22Rv1 (cell line): ENCODE results near the gene CAMTA1.

Experiments
- H3K27ac ChIP-seq: fragments of 450-650 bp; 2 replicates; pipeline ENCODE4 v1.5.1; 2017
- CTCF ChIP-seq: fragments of 450-650 bp; IDR thresholded peaks from 2 replicates; pipeline ENCODE4 v1.5.1; 2017; ENCODE audit warnings: mild to moderate bottlenecking
- ZFX ChIP-seq: fragments of 450-650 bp; IDR thresholded peaks from 2 replicates; pipeline ENCODE4 v1.6.1; 2017; ENCODE audit warnings: antibody characterized with exemption, borderline replicate concordance

Gene CAMTA1

GRCh38 chr1:6991266-6991665, 206.0 kb downstream of the CAMTA1 start:
- TF ChIP-seq ZFX (no peak), CTCF (no peak)
- H3K27ac ChIP-seq, result no peak overlapping the region

GRCh38 chr1:6995789-6996188, 210.5 kb downstream of the CAMTA1 start:
- no peak for TF ChIP-seq ZFX
- TF ChIP-seq CTCF, result no peak
- H3K27ac ChIP-seq, result no peak overlapping the region

DNA sequence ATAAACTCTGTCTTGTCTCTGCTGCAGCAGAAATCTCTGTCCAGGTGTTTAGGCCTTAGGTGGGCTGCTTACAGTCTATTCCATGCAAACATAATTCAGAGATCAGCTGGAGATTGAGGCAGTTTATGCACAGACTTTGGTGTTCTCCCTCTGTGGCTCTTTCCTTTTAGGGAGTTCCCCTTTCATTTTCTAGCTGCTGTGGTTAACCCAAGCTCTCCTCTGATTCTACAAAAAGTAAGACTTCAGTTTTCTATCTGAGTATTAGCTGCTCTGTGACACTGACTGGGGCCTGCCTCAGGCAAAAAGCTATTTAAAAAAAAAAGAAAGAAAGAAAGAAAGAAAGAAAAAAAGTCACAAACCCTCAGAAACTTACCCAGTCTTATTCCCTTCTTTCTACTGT, 211.1 kb downstream of the CAMTA1 start:
- TF ChIP-seq ZFX, result no peak
- TF ChIP-seq CTCF, result no peak
- no peak overlapping the region for H3K27ac ChIP-seq

GRCh38 chr1:6996866-6997265, 211.6 kb downstream of the CAMTA1 start:
- no peak overlapping the region for H3K27ac ChIP-seq
- TF ChIP-seq CTCF (no peak), ZFX (no peak)

GRCh38 chr1:6998267-6998666, 213.0 kb downstream of the CAMTA1 start:
- no peak for TF ChIP-seq ZFX
- peak; percentile 38 for TF ChIP-seq CTCF

GRCh38 chr1:6999826-7000225, 214.6 kb downstream of the CAMTA1 start:
- TF ChIP-seq ZFX, result no peak
- TF ChIP-seq CTCF, result no peak
- no peak overlapping the region for H3K27ac ChIP-seq

More at GRCh38 chr1:6998267-6998666, 213.0 kb downstream of the CAMTA1 start:
- H3K27ac ChIP-seq, result no peak overlapping the region

- TF ChIP-seq ZFX (no peak), CTCF (no peak)
- no peak overlapping the region for H3K27ac ChIP-seq
Observed at GRCh38 chr1:7000720-7001119, 215.5 kb downstream of the CAMTA1 start.
